Measurements from ENCODE around the gene GPR162.

The GPR162 gene

DNA sequence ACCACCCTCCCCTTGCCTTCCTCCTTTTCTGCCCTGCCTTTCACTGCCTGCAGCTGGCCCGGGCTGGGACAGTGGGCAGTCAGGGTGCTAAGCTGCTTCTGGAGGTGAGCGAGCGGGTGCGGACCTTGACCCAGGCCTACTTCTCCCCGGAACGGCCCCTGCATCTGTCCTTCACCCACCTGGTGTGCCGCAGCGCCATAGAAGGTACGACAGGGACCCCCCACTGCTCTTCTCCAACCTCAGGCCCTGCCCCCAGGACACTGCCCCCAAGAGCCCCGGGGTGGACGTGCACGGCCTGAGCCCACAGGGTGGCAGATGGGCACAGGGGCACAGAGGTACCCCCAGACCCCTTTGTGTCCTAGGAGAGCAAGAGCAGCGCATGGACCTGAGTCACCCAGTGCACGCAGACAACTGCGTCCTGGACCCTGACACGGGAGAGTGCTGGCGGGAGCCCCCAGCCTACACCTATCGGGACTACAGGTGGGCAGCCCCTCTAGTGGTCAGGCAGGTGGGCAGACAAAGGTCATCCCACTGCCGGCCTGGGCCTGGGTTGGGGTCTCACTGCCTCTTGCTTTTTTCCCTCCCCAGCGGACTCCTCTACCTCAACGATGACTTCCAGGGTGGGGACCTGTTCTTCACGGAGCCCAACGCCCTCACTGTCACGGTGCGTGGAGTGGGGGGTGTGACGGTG, 15.9 kb downstream of the GPR162 start:
- no peak for DNase-seq

DNA sequence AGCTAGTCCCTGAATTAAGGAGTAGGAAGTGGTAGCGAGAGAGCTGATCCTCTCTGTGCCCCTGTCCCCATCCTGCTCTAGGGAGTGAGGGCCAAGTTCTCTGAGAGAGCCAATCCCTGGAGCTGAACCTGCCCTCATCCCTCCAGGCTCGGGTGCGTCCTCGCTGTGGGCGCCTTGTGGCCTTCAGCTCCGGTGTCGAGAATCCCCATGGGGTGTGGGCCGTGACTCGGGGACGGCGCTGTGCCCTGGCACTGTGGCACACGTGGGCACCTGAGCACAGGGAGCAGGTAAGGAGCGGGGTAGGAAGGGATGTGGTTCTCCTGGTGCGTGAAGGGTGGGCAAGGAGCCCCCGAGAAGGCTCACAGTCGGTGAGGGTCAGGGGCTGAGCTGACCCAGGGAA, 17.2 kb downstream of the GPR162 start:
- DNase-seq, result no peak

DNA sequence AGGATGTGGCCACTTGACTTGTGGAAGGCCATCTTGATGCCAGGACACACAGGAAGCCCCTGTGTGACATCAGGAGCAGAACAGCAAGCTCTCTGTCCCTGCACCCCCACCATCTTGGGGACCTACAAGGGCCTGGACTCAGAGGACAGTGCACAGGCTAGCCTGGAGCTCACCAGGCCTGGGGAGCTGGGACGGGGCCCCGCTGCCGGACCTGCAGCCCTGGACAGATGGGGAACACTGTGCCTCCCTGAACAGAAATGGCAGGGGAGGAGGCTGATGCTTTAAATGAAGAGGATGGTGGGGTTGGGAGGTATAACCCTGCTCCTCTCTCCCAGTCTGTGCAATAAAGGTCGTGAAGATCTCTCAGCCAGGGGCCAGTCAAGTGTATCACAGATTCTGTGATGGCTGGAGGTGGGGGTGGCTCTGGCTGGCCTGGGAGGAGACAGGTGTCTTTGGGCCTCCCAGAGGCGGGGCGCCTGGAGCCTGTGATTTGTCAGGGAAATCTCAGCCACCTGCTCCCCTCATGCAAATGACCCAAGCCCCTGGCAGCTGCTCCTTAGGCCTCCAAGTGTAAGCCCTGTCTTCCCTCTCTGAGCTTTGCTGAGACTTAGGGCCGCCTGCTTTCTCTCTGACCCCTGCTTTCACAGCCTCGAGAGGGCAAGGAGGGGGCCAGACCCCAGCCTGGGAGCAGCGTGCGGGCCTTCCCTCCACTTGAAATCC, 18.0 kb downstream of the GPR162 start:
- no peak for DNase-seq

DNA sequence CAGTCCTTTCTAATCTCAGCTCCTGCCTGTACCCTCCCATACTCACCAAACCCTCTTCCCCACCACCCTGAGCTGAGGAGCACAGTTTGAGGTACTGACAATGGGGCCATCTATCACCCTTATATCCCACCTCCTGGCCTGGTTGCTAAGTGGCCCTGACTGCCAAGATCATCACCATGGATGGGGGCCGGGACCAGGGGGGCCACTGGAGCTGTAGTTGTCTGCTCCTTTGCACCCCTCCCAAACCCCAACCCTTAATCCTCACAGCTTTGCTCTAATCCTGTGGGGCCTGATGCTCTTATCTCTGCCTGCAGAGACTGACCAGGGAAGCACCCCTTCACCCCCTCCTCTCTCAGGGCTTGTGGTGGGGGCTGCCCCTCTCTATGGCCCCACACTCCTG, 18.7 kb downstream of the GPR162 start:
- no peak for DNase-seq

DNA sequence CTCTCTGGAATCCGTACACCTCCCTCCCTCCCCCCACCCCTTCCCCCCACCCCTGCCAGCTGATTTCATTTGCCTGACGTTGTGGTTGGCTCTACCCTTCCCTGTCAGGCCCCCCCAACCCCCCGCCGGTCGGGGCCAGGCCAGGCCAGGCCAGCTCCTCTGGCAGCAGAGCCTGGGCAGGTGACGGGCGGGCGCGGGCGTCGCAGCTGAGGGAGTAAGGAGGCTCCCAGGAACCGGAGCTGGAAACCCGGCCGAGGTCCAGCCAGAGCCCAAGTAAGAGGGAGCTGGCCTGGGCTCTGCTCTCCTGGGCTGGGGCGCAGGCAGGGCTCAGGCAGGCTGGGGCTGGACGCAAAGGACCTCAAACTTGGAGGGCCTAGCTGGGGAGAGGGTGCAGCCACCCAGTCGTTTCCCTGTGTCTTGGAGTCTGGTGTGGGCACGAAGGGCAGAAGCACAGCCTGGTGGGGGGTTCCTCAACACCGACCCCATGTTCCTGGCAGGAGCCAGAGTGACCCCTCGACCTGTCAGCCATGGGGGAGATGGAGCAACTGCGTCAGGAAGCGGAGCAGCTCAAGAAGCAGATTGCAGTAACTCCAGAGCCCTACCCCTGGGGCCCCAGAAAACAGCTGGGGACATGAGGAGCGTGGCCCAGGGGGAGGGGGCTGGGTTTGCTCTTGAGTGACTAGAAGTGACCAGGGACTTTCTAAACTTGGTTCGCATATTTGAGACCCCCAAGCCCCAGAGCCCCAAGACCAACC, 19.3 kb downstream of the GPR162 start, which contains the start of gene GNB3:
Gene GNB3 (plus strand): TSS at position 165 of the 755 bp plus-strand sequence. CDS start 363 bp downstream, at position 528.
- no peak for DNase-seq

DNA sequence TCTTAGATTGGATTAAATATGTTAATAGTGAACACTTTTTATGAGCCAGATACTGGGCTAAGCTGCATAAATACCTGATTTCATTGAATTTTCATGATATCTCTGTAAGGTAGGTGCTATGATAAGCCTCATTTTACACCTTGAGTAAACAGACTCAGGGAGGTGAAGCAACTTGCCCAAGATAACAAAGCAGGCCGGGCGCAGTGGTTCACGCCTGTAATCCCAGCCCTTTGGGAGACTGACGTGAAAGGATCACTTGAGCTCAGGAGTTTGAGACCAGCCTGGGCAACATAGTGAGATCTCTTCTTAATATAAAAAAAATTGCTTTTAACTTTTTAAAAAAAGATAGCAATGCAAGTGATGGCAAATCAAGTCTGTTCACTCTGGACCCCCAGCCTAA, 20.5 kb downstream of the GPR162 start:
- DNase-seq, result no peak

DNA sequence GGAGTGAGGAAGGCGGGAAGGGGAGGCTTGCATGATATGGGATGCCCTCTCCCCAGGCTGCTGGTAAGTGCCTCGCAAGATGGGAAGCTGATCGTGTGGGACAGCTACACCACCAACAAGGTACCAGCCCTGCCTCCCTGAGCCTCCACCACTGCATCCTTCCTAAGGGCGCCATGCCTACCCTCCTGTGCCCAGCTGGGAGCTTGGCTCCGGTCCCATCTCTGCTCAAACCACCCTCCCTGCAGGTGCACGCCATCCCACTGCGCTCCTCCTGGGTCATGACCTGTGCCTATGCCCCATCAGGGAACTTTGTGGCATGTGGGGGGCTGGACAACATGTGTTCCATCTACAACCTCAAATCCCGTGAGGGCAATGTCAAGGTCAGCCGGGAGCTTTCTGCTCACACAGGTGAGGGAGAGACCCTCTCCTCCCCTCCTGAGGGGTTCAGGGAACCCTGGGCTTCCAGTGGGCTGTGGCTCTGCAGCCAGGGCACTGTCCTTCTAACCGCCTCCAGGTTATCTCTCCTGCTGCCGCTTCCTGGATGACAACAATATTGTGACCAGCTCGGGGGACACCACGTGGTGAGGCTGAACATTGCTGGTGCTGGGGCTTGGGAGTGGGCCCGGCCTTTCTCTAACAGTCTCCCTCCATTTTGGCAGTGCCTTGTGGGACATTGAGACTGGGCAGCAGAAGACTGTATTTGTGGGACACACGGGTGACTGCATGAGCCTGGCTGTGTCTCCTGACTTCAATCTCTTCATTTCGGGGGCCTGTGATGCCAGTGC, 21.7 kb downstream of the GPR162 start:
- DNase-seq, result no peak

DNA sequence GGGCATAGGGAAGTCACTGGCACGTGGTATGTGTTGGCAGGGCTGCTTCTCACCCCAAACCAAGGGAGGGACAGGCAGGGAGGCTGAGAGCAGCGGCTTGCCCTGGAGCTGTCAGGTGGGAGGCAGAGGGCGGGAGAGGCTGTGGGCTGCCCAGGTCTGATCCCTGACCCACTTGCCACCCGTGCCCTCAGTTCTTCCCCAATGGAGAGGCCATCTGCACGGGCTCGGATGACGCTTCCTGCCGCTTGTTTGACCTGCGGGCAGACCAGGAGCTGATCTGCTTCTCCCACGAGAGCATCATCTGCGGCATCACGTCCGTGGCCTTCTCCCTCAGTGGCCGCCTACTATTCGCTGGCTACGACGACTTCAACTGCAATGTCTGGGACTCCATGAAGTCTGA, 23.8 kb downstream of the GPR162 start:
- DNase-seq, result no peak

DNA sequence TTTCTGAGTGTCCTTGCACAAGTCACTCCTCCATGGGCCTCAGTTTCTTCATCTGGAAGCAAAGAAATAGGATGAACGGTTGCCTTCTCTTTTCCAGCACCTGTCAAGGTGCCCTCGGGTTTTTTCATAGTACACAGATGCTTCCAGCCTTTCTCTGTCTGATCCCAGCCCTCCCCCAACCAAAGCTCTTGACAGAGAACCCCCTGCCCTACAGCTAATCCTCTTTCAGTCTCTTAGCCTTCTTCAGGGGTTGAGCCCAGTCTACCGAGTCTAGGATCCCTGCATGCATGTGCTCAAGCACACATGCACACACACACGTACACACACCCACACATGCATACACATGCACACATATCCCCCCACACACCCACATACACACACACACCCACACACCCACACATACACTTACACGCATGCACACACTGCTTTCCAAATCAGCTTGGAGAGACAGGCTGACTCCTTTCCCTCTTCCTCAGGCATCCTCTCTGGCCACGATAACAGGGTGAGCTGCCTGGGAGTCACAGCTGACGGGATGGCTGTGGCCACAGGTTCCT, 24.8 kb downstream of the GPR162 start:
- no peak for DNase-seq

DNA sequence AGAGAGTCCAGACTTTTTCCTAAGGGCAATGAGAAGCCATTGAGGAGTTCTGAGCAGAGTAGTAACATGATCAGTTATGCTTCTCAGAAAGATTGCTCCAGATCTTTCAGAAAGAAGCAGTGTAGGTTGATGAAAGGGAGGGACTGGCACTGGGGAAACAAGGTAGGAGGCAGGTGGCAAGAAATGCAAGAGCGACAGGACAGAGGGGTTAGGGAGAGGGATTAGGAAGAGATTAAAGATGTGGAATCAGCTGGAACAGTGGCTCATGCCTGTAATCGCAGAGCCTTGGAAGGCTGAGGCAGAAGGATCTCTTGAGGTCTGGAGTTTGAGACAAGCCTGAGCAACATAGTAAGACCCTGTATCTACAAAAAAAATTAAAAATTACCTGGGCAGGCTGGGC, 26.1 kb downstream of the GPR162 start:
- no peak for DNase-seq

DNA sequence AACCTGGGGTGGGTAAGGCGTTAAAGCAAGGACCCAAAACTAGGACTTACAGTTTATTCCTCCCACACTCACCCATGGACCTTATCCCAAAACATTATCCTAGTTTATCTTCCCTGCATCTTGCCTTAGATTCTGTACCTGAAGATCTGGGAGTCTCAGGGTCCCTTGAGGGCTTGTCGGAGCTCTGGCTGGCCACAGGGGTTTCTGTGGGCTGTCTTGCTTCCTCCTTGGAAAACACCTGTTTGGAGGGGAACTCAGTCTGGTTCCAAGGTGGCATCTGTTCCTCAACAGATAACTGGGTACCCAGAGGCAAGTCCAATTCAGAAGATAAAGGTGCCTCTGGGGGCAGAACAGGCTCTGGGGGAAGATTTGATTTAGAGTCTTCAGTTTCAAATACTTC, 27.8 kb downstream of the GPR162 start:
- DNase-seq, result no peak

DNA sequence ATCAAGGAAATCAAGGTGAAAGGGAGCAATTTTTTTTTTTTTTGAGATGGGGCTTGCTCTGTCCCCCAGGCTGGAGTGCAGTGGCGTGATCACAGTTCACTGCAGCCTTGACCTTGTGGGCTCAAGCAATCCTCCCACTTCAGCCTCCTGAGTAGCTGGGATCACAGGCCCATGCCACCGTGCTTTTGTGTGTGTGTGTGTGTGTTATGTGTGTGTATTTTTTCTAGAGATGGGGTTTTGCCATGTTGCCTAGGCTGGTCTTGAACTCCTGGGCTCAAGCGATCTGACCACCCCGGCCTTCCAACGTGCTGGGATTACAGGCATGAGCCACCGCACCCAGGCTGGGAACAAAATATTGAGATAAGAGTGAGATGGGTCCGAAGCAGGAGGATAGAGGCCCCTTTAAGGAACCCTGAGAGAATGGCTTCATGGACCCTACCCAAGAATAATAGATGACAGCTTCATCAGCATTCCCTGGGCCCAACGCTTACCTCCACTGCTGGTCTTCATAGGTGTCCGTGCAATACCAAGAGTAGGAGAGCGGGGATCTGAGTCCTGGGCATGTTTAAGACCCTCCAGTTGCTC, 28.4 kb downstream of the GPR162 start:
- DNase-seq, result no peak

DNA sequence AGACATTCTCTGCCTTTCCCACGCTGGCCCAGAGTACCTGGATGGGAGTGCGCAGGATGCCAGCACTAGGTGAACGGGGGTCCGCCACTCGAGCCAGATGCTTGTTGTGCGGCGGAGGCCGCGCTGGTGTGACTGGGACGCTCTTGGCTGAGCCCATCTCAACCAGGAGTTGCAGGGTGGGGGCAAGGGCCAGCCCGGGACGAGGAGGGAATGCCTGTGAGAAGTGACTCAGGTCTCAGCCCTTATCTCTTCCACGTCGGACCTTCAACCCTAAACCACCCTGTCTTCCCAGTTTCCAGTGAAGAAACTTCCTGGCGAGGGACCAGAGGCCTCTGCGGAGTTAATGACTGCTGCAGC, 29.2 kb downstream of the GPR162 start:
- no peak for DNase-seq

DNA sequence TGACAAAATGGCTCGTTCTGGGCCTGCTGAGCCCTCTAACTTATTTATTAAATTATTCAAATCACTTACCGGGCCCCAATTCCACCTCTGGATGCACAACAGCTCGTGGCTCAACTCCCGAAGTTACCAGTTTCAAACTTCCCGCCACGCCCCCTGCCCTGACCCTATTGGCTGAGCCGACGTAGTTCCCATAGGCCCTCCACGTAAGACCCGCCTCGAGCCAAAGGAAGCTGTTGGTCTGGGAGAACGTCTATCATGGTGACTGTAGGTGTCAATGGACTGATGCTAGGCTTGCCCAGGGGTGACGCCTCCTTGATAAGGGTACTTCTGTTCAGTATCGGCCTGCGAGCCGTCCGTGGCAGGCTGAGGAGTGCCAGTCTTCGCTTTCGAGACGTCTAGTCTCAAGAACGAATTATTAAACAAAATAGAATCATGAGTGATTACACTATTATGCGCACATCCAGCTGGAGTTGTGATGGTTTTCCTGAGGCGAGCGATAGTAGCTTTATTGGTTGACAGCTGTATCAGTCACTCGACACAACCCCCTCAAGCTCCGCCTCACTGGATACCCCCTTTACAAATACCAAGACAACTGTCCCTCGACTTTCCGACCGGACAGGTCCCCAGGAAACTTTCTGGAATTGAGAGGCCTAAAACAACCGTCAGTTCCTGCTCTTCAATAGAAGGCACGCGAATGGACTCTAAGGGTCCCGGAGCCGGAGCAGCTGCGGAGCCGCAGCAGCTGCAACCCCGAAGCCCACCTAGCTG, 29.7 kb downstream of the GPR162 start, which contains the start of gene CDCA3:
Gene CDCA3 (minus strand): TSS at position 134 of the 768 bp plus-strand sequence. CDS start 334 bp downstream, outside the sequence.
- DNase-seq, result peak; percentile 97

DNA sequence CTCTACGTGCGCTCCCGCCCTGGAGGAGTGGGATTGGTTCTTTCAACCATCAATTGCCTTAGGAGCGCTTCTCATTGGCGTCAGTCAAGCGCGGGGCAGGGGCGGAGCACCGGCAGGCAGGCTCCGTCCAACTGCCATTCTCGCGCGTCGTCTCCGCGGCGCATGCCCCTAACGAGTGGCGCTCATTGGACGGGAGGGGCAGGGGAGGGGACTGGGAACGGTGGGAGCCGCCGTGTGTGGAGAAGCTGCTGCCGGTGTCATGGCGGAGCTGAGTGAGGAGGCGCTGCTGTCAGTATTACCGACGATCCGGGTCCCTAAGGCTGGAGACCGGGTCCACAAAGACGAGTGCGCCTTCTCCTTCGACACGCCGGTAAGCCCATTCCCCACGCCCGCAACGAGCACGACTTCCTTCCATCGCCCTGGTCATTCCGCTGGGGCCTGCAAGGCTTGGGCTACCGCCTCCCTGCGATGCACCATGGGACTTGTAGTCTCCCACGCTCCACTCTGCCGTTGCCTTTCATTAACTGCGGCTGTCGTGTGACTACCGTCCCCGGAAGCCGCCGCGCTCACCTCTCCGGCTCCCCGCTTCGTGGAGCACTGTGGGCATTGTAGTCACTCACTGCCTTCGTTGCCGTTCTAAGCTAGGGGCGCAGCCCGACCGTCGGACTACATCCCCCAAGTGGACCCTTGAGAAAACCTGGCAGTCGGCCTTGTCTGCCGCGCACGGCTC, 30.5 kb downstream of the GPR162 start, which contains the start of gene USP5:
Gene USP5 (plus strand): TSS at position 230 of the 730 bp plus-strand sequence. CDS start 30 bp downstream, at position 260.
- peak; percentile 99 for DNase-seq

DNA sequence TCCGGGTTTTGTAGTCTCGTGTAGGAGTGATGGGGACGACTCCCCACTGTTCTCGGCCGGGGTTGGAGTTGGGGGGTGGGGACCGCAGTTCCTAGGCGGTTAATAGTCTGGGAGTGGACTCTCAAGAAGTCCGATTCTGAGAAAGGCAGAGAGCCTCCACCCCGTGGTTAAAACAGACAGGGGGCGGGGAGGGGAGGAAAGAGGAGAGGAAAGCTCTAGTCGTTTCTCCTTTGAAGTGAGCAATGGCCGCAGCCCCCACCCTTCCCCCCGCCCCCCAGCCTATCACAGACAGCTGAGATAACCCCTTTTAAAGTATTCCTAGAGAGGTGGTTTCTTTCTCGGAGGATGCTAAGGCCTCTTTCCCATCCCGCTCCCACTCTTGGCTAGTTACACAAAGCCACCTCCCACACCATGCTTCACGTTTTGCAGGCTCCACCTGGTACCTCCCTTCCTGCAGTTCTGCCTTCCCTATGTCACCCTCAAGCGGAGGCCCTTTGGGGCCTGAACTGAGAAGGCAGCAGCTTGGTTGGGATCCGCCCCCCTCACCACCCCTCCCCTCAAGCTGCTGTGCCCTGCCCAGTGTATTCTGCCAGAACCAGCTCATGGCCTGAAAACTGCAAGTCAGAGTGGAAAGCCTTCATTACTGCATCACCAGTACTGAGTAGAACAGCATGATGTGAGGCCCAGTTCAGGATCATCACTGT, 31.2 kb downstream of the GPR162 start:
- DNase-seq, result peak; percentile 73

DNA sequence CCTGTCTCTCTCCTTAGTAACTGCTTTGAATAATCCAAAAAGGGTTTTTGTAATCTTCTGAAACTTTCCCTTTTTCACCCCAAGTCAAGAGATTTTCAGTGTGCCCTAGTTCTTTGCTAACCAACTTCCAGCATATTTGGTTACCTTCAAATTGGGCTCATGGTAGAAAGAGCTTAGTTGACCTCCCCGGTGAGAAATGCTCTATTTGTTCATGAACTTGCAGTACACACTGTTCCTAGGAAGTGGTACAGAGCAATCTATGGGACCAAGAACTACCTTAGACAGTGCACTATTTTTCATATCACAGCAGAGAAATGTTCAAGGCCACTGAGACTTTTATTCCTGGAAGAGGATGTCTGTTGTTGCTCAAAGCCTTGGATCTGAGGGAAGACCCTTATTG, 32.0 kb downstream of the GPR162 start:
- DNase-seq, result no peak

DNA sequence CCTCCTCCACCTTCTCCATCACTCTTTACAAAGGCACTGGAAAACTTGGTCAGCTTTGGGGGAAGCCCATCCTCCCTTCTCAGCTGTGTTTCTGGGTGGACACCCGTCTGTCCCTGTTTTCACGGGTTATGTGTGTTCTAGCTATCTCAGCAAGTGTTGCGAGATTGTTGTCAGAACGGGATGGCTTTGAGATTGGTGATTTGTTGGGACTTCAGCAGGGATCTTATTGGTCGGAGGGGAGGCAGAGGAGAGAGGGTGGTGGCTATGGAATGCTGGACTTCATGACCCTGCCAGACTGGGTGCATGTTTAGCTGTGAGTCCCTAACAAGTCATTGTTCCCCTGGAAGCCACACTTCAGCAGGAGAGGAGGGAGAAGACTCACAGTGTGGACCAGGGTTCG, 32.4 kb downstream of the GPR162 start:
- DNase-seq, result no peak

DNA sequence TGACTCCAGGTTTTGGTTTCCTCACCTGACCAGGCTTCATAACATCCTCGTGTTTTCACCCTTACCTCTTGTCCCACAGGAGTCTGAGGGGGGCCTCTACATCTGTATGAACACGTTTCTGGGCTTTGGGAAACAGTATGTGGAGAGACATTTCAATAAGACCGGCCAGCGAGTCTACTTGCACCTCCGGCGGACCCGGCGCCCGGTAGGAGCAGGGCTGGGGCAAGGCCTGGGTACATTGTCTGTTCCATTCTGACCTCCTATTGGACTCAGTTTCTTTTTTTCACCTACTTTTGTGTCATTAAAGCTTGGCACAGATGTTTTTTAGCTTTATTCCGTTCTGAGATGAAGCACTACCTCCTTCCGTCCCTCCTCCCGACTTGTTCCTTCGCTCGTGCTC, 33.7 kb downstream of the GPR162 start:
- DNase-seq, result no peak

DNA sequence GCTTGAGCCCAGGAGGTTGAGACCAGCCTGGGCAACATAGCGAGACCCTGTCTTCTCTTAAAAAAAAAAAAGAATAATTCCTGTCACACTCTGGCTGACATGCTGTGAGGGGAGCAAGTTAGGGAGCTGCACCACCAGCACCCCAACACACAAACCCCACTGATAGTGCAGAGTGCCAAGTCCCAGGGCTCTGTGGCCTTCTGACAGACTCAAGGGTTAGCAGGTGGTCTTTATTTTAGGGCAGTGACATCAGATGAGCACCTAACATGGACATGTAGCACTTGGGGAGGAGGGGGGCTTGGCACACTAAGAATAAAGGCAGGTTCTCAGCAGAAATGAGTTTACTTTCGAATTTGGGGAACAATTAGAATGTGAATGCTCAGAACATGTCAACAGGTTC, 37.2 kb downstream of the GPR162 start:
- no peak for DNase-seq

Data from CD4-positive, alpha-beta T cell treated with Interleukin-4 for 4 hours (primary cell).